Measurements from ENCODE around the gene OSBPL7.

The OSBPL7 gene

GRCh38 chr17:47830396-47831002, 8.9 kb upstream of the OSBPL7 start:
- in situ Hi-C loops (cut with MboI; ENCODE audit: low sequenced_read_pairs), result no loop called here

GRCh38 chr17:47829870-47830269, 8.3 kb upstream of the OSBPL7 start:
- in situ Hi-C loops (cut with MboI; ENCODE audit: low sequenced_read_pairs), result no loop called here

GRCh38 chr17:47823519-47823918, 1.9 kb upstream of the OSBPL7 start:
- in situ Hi-C loops (cut with MboI; ENCODE audit: low sequenced_read_pairs), result no loop called here

- in situ Hi-C loops (cut with MboI; ENCODE audit: low sequenced_read_pairs), result no loop called here
Observed at GRCh38 chr17:47822785-47823184, 1.2 kb upstream of the OSBPL7 start.

GRCh38 chr17:47821031-47821423, 567 bp downstream of the OSBPL7 start:
- in situ Hi-C loops (cut with MboI; ENCODE audit: low sequenced_read_pairs), result no loop called here

- in situ Hi-C loops (cut with MboI; ENCODE audit: low sequenced_read_pairs), result no loop called here
Observed at GRCh38 chr17:47820033-47820789, 1.4 kb downstream of the OSBPL7 start.

- in situ Hi-C loops (cut with MboI; ENCODE audit: low sequenced_read_pairs), result no loop called here
Observed at GRCh38 chr17:47819475-47819874, 2.1 kb downstream of the OSBPL7 start.

- in situ Hi-C loops (cut with MboI; ENCODE audit: low sequenced_read_pairs), result no loop called here
Observed at GRCh38 chr17:47818002-47818695, 3.4 kb downstream of the OSBPL7 start.

- in situ Hi-C loops (cut with MboI; ENCODE audit: low sequenced_read_pairs), result no loop called here
Observed at GRCh38 chr17:47816947-47817346, 4.6 kb downstream of the OSBPL7 start.

GRCh38 chr17:47816111-47816735, 5.4 kb downstream of the OSBPL7 start:
- in situ Hi-C loops (cut with MboI; ENCODE audit: low sequenced_read_pairs), result no loop called here

GRCh38 chr17:47815106-47815918, 6.3 kb downstream of the OSBPL7 start:
- in situ Hi-C loops (cut with MboI; ENCODE audit: low sequenced_read_pairs), result no loop called here

- in situ Hi-C loops (cut with MboI; ENCODE audit: low sequenced_read_pairs), result no loop called here
Observed at GRCh38 chr17:47813512-47814031, 8.0 kb downstream of the OSBPL7 start.

GRCh38 chr17:47813077-47813476, 8.5 kb downstream of the OSBPL7 start:
- in situ Hi-C loops (cut with MboI; ENCODE audit: low sequenced_read_pairs), result no loop called here

- in situ Hi-C loops (cut with MboI; ENCODE audit: low sequenced_read_pairs), result no loop called here
Observed at GRCh38 chr17:47812146-47812920, 9.3 kb downstream of the OSBPL7 start.

- in situ Hi-C loops (cut with MboI; ENCODE audit: low sequenced_read_pairs), result no loop called here
Observed at GRCh38 chr17:47811709-47812108, 9.9 kb downstream of the OSBPL7 start.

GRCh38 chr17:47810901-47811635, 10.5 kb downstream of the OSBPL7 start:
- in situ Hi-C loops (cut with MboI; ENCODE audit: low sequenced_read_pairs), result no loop called here

GRCh38 chr17:47810200-47810821, 11.3 kb downstream of the OSBPL7 start:
- in situ Hi-C loops (cut with MboI; ENCODE audit: low sequenced_read_pairs), result no loop called here

GRCh38 chr17:47808830-47809480, 12.6 kb downstream of the OSBPL7 start:
- in situ Hi-C loops (cut with MboI; ENCODE audit: low sequenced_read_pairs), result no loop called here

All from HL-60/S4 treated with retinoic acid at 250 ng/mL for 4 days and 3 days (cell line).